Trophoblast cell (in vitro differentiated cells and primary cell): ENCODE measurements around the gene KRTAP2-4.
A peak's percentile ranks its signal among the peaks of the same experiment; 100 is the strongest.
"Not testable (repeated sequence)": the region's sequence is repeated elsewhere in the genome, so short reads cannot be mapped to it uniquely, and the experiment has no call there.

Source experiments
- DNase-seq, 2 donors: peaks; one replicate each; pipeline ENCODE4 v3.0.0-alpha.2; 2016
- H2AFZ ChIP-seq: 2 replicates; pipeline ENCODE4 v1.6.1; 2013; ENCODE audit warnings: low read length, moderate library complexity, mild to moderate bottlenecking; ENCODE audit not compliant: insufficient read depth, poor library complexity
- H2AK5ac ChIP-seq: 2 replicates; pipeline ENCODE4 v1.6.1; 2013; ENCODE audit warnings: mild to moderate bottlenecking, low read length
- H2BK120ac ChIP-seq: 2 replicates; pipeline ENCODE4 v1.6.1; 2013; ENCODE audit warnings: low read length, mild to moderate bottlenecking, moderate library complexity; ENCODE audit not compliant: insufficient read depth, poor library complexity
- H2BK12ac ChIP-seq: 2 replicates; pipeline ENCODE4 v1.6.1; 2013; ENCODE audit warnings: mild to moderate bottlenecking, low read length, moderate library complexity
- H2BK5ac ChIP-seq: 2 replicates; pipeline ENCODE4 v1.6.1; 2013; ENCODE audit warnings: low read length, low read depth, moderate library complexity, mild to moderate bottlenecking; ENCODE audit not compliant: poor library complexity
- H3K14ac ChIP-seq: 2 replicates; pipeline ENCODE4 v1.6.1; 2013; ENCODE audit warnings: mild to moderate bottlenecking, low read length
- H3K18ac ChIP-seq: 2 replicates; pipeline ENCODE4 v1.6.1; 2013; ENCODE audit warnings: mild to moderate bottlenecking, low read length
- H3K23ac ChIP-seq: 2 replicates; pipeline ENCODE4 v1.6.1; 2013; ENCODE audit warnings: low read length
- H3K27ac ChIP-seq: 2 replicates; pipeline ENCODE4 v1.5.1; 2013; ENCODE audit warnings: low read depth, mild to moderate bottlenecking, inconsistent platforms, low read length, moderate library complexity
- H3K27me3 ChIP-seq: 2 replicates; pipeline ENCODE4 v1.6.1; 2013; ENCODE audit warnings: inconsistent platforms, mild to moderate bottlenecking, low read length, moderate library complexity; ENCODE audit not compliant: insufficient read depth
- H3K36me3 ChIP-seq, 2 experiments: 1 replicate in 1 of 2; 2 replicates in 1 of 2; pipeline ENCODE4 v1.6.1; 2013; ENCODE audit warnings: low read length in 2 of 2, mild to moderate bottlenecking in 2 of 2, moderate library complexity in 1 of 2; ENCODE audit not compliant: insufficient read depth in 2 of 2, control insufficient read depth in 1 of 2
- H3K4ac ChIP-seq: 2 replicates; pipeline ENCODE4 v1.6.1; 2013; ENCODE audit warnings: low read depth, mild to moderate bottlenecking, low read length, moderate library complexity
- H3K4me1 ChIP-seq, 2 experiments: 1 replicate in 1 of 2; 2 replicates in 1 of 2; pipeline ENCODE4 v1.6.1; 2013; ENCODE audit warnings: low read length in 2 of 2, mild to moderate bottlenecking in 2 of 2, moderate library complexity in 1 of 2; ENCODE audit not compliant: insufficient read depth in 2 of 2, control insufficient read depth in 1 of 2
- H3K4me2 ChIP-seq: 2 replicates; pipeline ENCODE4 v1.6.1; 2013; ENCODE audit warnings: inconsistent platforms, mild to moderate bottlenecking, low read length, moderate library complexity
- H3K4me3 ChIP-seq: 2 replicates; pipeline ENCODE4 v1.5.1; 2013; ENCODE audit warnings: mild to moderate bottlenecking, low read depth, low read length, inconsistent platforms
- H3K79me1 ChIP-seq: one replicate; pipeline ENCODE4 v1.6.1; 2013; ENCODE audit warnings: low read length
- H3K79me2 ChIP-seq: 2 replicates; pipeline ENCODE4 v1.6.1; 2013; ENCODE audit warnings: low read length, mild to moderate bottlenecking; ENCODE audit not compliant: control insufficient read depth, insufficient read depth, poor library complexity
- H3K9ac ChIP-seq: 2 replicates; pipeline ENCODE4 v1.6.1; 2013; ENCODE audit warnings: mild to moderate bottlenecking, low read length
- H3K9me3 ChIP-seq: 2 replicates; pipeline ENCODE4 v1.6.1; 2013; ENCODE audit warnings: low read depth, mild to moderate bottlenecking, control low read depth, inconsistent platforms, low read length; ENCODE audit not compliant: insufficient read depth
- H4K12ac ChIP-seq: 2 replicates; pipeline ENCODE4 v1.6.1; 2013; ENCODE audit warnings: low read depth, mild to moderate bottlenecking, low read length, moderate library complexity
- H4K8ac ChIP-seq: 2 replicates; pipeline ENCODE4 v1.6.1; 2013; ENCODE audit warnings: low read depth, mild to moderate bottlenecking, low read length, moderate library complexity
- H4K91ac ChIP-seq: one replicate; pipeline ENCODE4 v1.6.1; 2013; ENCODE audit warnings: low read depth, mild to moderate bottlenecking, low read length, moderate library complexity
- WGBS: extraction: QIAGEN DNeasy Blood & Tissue Kit; methylation state at CpG from one replicate; pipeline ENCODE4 v1.1.7; 2013; ENCODE audit warnings: missing lambda C conversion rate; ENCODE audit not compliant: insufficient read length, insufficient coverage; ENCODE audit errors: extremely low coverage; 5-methylcytosine and 5-hydroxymethylcytosine counted together

Gene KRTAP2-4

GRCh38 chr17:41099682-41100480, 34.2 kb upstream of the KRTAP2-4 start:
- H3K18ac ChIP-seq, H2BK120ac ChIP-seq, H3K23ac ChIP-seq, H2BK5ac ChIP-seq, H4K12ac ChIP-seq, H2AFZ ChIP-seq, H3K4me3 ChIP-seq, H2BK12ac ChIP-seq, H3K14ac ChIP-seq, H3K4me2 ChIP-seq, H3K27me3 ChIP-seq, H3K79me2 ChIP-seq, H3K4me1 ChIP-seq, H4K8ac ChIP-seq, H3K36me3 ChIP-seq, H3K27ac ChIP-seq, H3K79me1 ChIP-seq, H4K91ac ChIP-seq, H3K4ac ChIP-seq, H2AK5ac ChIP-seq, H3K9me3 ChIP-seq, H3K9ac ChIP-seq: not testable (repeated sequence)
- no CpG with 5 or more reads among the region's 7 CpGs for WGBS
- DNase-seq, result peak; percentile 93 to 99

GRCh38 chr17:41098481-41098880, 32.8 kb upstream of the KRTAP2-4 start:
- Histone ChIP-seq H3K4me3 (no peak overlapping the region), H2AK5ac (no peak overlapping the region)

GRCh38 chr17:41098042-41098441, 32.4 kb upstream of the KRTAP2-4 start, which contains the start of gene KRTAP4-8:
KRTAP4-8 (minus strand) TSS chr17:41098142; CDS start chr17:41098084, 58 bp downstream.
- H3K4me3 ChIP-seq, result no peak within 1 kb of the TSS
- no peak within 1 kb of the TSS for H3K18ac ChIP-seq
- H3K9ac ChIP-seq, result no peak within 1 kb of the TSS
- WGBS, result no CpG with 5 or more reads among the region's 4 CpGs
- no peak within 1 kb of the TSS for H3K4ac ChIP-seq
- H3K36me3 ChIP-seq, result no peaks in the 10 kb centered on the region
- H3K79me2 ChIP-seq, result no peaks in the 10 kb centered on the region
- H3K14ac ChIP-seq, result no peak within 1 kb of the TSS
- DNase-seq, result no peak
- no peak within 1 kb of the TSS for H3K27ac ChIP-seq
- H2AFZ ChIP-seq, result no peak within 1 kb of the TSS
- H3K23ac ChIP-seq, result no peak within 1 kb of the TSS
- no peaks in the 10 kb centered on the region for H3K79me1 ChIP-seq
- H3K27me3 ChIP-seq, result no peaks in the 10 kb centered on the region
- H2BK120ac ChIP-seq, result no peak within 1 kb of the TSS
- H3K4me2 ChIP-seq, result no peak within 1 kb of the TSS
- H2BK12ac ChIP-seq, result no peak within 1 kb of the TSS
- H3K4me1 ChIP-seq, result no peaks in the 10 kb centered on the region
- peaks cover 5% of the 10 kb centered on the region for H3K9me3 ChIP-seq
- H2AK5ac ChIP-seq, result no peak within 1 kb of the TSS
- no peak within 1 kb of the TSS for H4K8ac ChIP-seq
- no peak within 1 kb of the TSS for H4K91ac ChIP-seq
- H2BK5ac ChIP-seq, result no peak within 1 kb of the TSS
- no peak within 1 kb of the TSS for H4K12ac ChIP-seq

More at GRCh38 chr17:41098481-41098880, 32.8 kb upstream of the KRTAP2-4 start:
- H3K23ac ChIP-seq, result no peak overlapping the region
- no peak overlapping the region for H3K4me2 ChIP-seq
- DNase-seq, result peak; percentile 21 to 60
- no peak overlapping the region for H3K9ac ChIP-seq
- H3K27me3 ChIP-seq, result no peaks in the 10 kb centered on the region
- H4K91ac ChIP-seq, result no peak overlapping the region
- H2AFZ ChIP-seq, result no peak overlapping the region
- no peaks in the 10 kb centered on the region for H3K79me1 ChIP-seq
- no CpG with 5 or more reads among the region's 6 CpGs for WGBS
- H2BK120ac ChIP-seq, result no peak overlapping the region
- H3K27ac ChIP-seq, result no peak overlapping the region
- no peaks in the 10 kb centered on the region for H3K4me1 ChIP-seq
- no peak overlapping the region for H4K8ac ChIP-seq
- no peaks in the 10 kb centered on the region for H3K36me3 ChIP-seq
- H3K18ac ChIP-seq, result no peak overlapping the region
- H3K4ac ChIP-seq, result no peak overlapping the region
- no peak overlapping the region for H2BK5ac ChIP-seq
- no peak overlapping the region for H3K14ac ChIP-seq
- no peak overlapping the region for H4K12ac ChIP-seq
- no peaks in the 10 kb centered on the region for H3K79me2 ChIP-seq
- H2BK12ac ChIP-seq, result no peak overlapping the region
- H3K9me3 ChIP-seq, result peaks cover 5% of the 10 kb centered on the region

DNA sequence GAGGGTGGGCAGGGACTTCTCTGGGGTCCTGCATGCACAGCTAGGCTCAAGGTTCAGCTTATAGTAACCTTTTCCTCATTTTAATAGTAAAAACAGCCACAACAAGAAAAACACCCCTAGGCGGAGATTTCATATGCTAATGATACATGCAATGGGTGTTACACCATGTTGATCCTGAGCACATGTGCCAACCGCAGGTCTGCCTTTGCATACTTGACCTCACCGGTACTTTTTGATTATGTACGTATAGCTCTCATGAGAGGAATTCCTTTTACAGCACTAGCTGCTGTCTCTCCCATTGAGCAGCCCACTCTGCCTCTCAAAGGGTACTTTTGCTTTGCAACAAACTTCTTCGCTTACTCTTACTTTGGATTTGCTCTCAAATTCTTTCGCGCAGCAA, 30.4 kb upstream of the KRTAP2-4 start:
- H4K91ac ChIP-seq, result no peak overlapping the region
- no peak overlapping the region for H3K4me2 ChIP-seq
- no peaks in the 10 kb centered on the region for H3K79me2 ChIP-seq
- DNase-seq, result no peak
- no peak overlapping the region for H2BK5ac ChIP-seq
- no peak overlapping the region for H2BK12ac ChIP-seq
- no peaks in the 10 kb centered on the region for H3K4me1 ChIP-seq
- no peak overlapping the region for H3K23ac ChIP-seq
- peaks cover 2% of the 10 kb centered on the region for H3K9me3 ChIP-seq
- H3K18ac ChIP-seq, result no peak overlapping the region
- H3K9ac ChIP-seq, result no peak overlapping the region
- H4K12ac ChIP-seq, result no peak overlapping the region
- H3K36me3 ChIP-seq, result no peaks in the 10 kb centered on the region
- no peak overlapping the region for H3K27ac ChIP-seq
- no peak overlapping the region for H3K4ac ChIP-seq
- no CpG with 5 or more reads among the region's 7 CpGs for WGBS
- H2AK5ac ChIP-seq, result no peak overlapping the region
- H4K8ac ChIP-seq, result no peak overlapping the region
- H3K79me1 ChIP-seq, result no peaks in the 10 kb centered on the region
- H3K14ac ChIP-seq, result no peak overlapping the region
- no peak overlapping the region for H2AFZ ChIP-seq
- H3K27me3 ChIP-seq, result no peaks in the 10 kb centered on the region
- no peak overlapping the region for H3K4me3 ChIP-seq
- no peak overlapping the region for H2BK120ac ChIP-seq
